Neural progenitor cell (in vitro differentiated cells): Measurements from ENCODE around the gene ZDHHC6. TPM values are rescaled to one million over a fixed set of nuclear protein-coding genes. Genes with fewer than 3 reads are reported as not detected.

Source experiments
- DNase-seq: peaks from one replicate; pipeline ENCODE4 v3.0.0-alpha.2; 2016; ENCODE audit warnings: low spot score
- H2AFZ ChIP-seq: fragments of 200-600 bp; sonication (generic); replicated peaks from 2 replicates; pipeline ENCODE4 v1.6.1; 2016; ENCODE audit warnings: antibody characterized with exemption
- H3F3A ChIP-seq: fragments of 200-600 bp; sonication (generic); 2 replicates; pipeline ENCODE4 v1.6.1; 2016; ENCODE audit warnings: antibody characterized with exemption, low read depth
- H3K27ac ChIP-seq: fragments of 200-600 bp; sonication (generic); 2 replicates; pipeline ENCODE4 v1.5.1; 2016; ENCODE audit warnings: mild to moderate bottlenecking
- H3K27me3 ChIP-seq: fragments of 200-600 bp; sonication (generic); 2 replicates; pipeline ENCODE4 v1.6.1; 2016; ENCODE audit warnings: mild to moderate bottlenecking, moderate library complexity
- H3K36me3 ChIP-seq: fragments of 200-600 bp; sonication (generic); 2 replicates; pipeline ENCODE4 v1.5.1; 2016
- H3K4me1 ChIP-seq: fragments of 200-600 bp; sonication (generic); 2 replicates; pipeline ENCODE4 v1.6.1; 2016; ENCODE audit warnings: mixed run types
- H3K4me2 ChIP-seq: fragments of 200-600 bp; sonication (generic); 2 replicates; pipeline ENCODE4 v1.6.1; 2016
- H3K4me3 ChIP-seq: fragments of 200-600 bp; sonication (generic); 2 replicates; pipeline ENCODE4 v1.5.1; 2016
- H3K79me2 ChIP-seq: fragments of 200-600 bp; sonication (generic); 2 replicates; pipeline ENCODE4 v1.6.1; 2016; ENCODE audit warnings: low read depth
- H3K9ac ChIP-seq: fragments of 200-600 bp; sonication (generic); 2 replicates; pipeline ENCODE4 v1.6.1; 2016
- H3K9me3 ChIP-seq: fragments of 200-600 bp; sonication (generic); 2 replicates; pipeline ENCODE4 v1.5.1; 2016; ENCODE audit warnings: low read depth
- H4K20me1 ChIP-seq: fragments of 200-600 bp; sonication (generic); 2 replicates; pipeline ENCODE4 v1.6.1; 2016; ENCODE audit warnings: low read depth
- H3K27ac Mint-ChIP-seq: 3 replicates; pipeline ENCODE4 v1.8.0; 2021; ENCODE audit warnings: mixed read lengths
- H3K27me3 Mint-ChIP-seq: 2 replicates; pipeline ENCODE4 v1.8.0; 2022; ENCODE audit warnings: low read depth, mild to moderate bottlenecking, inconsistent platforms, moderate library complexity, mixed read lengths; ENCODE audit not compliant: insufficient read depth
- H3K36me3 Mint-ChIP-seq: 3 replicates; pipeline ENCODE4 v1.8.0; 2021; ENCODE audit warnings: mixed read lengths
- H3K4me1 Mint-ChIP-seq: 3 replicates; pipeline ENCODE4 v1.8.0; 2021; ENCODE audit warnings: mixed read lengths
- H3K4me3 Mint-ChIP-seq: 3 replicates; pipeline ENCODE4 v1.8.0; 2021; ENCODE audit warnings: mild to moderate bottlenecking, moderate library complexity, mixed read lengths
- H3K9me3 Mint-ChIP-seq: 3 replicates; pipeline ENCODE4 v1.8.0; 2020; ENCODE audit warnings: mixed read lengths
- EZH2 ChIP-seq: fragments of 200-600 bp; sonication (generic); IDR thresholded peaks from 2 replicates; pipeline ENCODE4 v1.6.1; 2017; ENCODE audit warnings: antibody characterized with exemption, mild to moderate bottlenecking, moderate library complexity
- EZH2phosphoT487 ChIP-seq: fragments of 200-600 bp; sonication (generic); IDR thresholded peaks from 2 replicates; pipeline ENCODE4 v1.6.1; 2017; ENCODE audit warnings: antibody characterized with exemption
- total RNA-seq: library from RNA; depleted of rRNA; stranded (reverse); fragments of >200 nt; gene quantifications from 2 replicates; pipeline ENCODE4 v1.2.3, GENCODE V29; 2015; ENCODE audit warnings: low replicate concordance
- TF ChIP-seq, protein P1 (sequence below): fragments of 200-600 bp; sonication (generic); IDR thresholded peaks from 2 replicates; pipeline ENCODE4 v1.5.1; 2017; ENCODE audit warnings: antibody characterized with exemption, mild to moderate bottlenecking

ZDHHC6 gene
- total RNA-seq, 1 donor from 2014 or later = 37.7 TPM

DNA sequence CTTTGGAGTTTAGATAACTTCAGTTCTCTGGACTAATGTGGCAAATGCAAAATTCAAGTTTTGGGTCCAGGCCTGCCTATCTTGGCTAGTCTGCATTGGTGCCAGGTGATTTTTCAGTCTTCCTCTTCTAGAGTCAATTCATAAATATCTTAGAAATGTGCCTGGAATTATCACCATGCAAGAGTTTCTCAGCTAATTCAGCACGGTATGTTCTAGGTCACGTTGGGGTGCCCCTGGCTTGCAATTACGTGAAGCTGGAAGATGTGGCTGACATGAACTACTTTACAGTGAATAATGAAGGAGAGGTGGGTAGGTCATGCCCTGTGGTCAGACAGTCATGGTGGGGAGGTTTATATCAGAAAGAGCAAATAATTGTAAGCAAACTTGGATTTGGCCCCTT, 25.0 kb downstream of the ZDHHC6 start:
- no peak for DNase-seq
- no peak overlapping the region for H2AFZ ChIP-seq
- Mint-ChIP-seq H3K36me3 (no peaks in the 10 kb centered on the region), H3K4me1 (no peaks in the 10 kb centered on the region), H3K27ac (no peak overlapping the region), H3K9me3 (no peaks in the 10 kb centered on the region), H3K4me3 (no peak overlapping the region), H3K27me3 (peaks cover 5% of the 10 kb centered on the region)
- H3K36me3 ChIP-seq = no peaks in the 10 kb centered on the region
- TF ChIP-seq EZH2 (no peak), EZH2phosphoT487 (no peak)
- TF ChIP-seq, protein P1, sequence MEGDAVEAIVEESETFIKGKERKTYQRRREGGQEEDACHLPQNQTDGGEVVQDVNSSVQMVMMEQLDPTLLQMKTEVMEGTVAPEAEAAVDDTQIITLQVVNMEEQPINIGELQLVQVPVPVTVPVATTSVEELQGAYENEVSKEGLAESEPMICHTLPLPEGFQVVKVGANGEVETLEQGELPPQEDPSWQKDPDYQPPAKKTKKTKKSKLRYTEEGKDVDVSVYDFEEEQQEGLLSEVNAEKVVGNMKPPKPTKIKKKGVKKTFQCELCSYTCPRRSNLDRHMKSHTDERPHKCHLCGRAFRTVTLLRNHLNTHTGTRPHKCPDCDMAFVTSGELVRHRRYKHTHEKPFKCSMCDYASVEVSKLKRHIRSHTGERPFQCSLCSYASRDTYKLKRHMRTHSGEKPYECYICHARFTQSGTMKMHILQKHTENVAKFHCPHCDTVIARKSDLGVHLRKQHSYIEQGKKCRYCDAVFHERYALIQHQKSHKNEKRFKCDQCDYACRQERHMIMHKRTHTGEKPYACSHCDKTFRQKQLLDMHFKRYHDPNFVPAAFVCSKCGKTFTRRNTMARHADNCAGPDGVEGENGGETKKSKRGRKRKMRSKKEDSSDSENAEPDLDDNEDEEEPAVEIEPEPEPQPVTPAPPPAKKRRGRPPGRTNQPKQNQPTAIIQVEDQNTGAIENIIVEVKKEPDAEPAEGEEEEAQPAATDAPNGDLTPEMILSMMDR = no peak
- H3K4me3 ChIP-seq = no peak overlapping the region
- peaks cover 14% of the 10 kb centered on the region for H3K4me1 ChIP-seq
- no peaks in the 10 kb centered on the region for H3K9me3 ChIP-seq
- H4K20me1 ChIP-seq = no peaks in the 10 kb centered on the region
- H3K79me2 ChIP-seq = no peaks in the 10 kb centered on the region
- H3K4me2 ChIP-seq = no peak overlapping the region
- H3K27ac ChIP-seq = no peak overlapping the region
- H3K9ac ChIP-seq = no peak overlapping the region
- no peaks in the 10 kb centered on the region for H3F3A ChIP-seq
- no peaks in the 10 kb centered on the region for H3K27me3 ChIP-seq

DNA sequence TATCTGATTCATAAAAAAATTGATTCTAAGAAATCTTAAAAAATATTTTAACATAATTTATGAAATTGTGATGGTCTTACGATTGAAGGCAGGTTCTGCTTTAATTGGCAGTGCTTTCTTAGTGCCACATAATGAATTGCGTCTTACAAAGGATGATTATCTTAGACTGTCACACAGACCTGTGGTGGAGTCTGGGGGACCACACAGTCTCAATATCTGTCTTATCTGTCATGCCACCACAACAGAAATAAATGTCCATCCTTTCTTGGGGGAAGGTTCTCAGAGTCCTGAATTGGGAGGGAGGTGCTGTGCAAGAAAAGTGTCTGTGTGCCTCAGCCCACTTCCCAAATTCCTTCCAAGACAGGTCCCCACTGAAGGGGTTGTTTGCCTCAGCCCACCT, 34.0 kb downstream of the ZDHHC6 start:
- no peaks in the 10 kb centered on the region for H3K36me3 Mint-ChIP-seq
- H3K27ac ChIP-seq = no peak overlapping the region
- H3K36me3 ChIP-seq = no peaks in the 10 kb centered on the region
- no peak overlapping the region for H3K27ac Mint-ChIP-seq
- no peak overlapping the region for H3K4me3 ChIP-seq
- H3K4me1 Mint-ChIP-seq = no peaks in the 10 kb centered on the region
- no peaks in the 10 kb centered on the region for H3K79me2 ChIP-seq
- no peaks in the 10 kb centered on the region for H3K9me3 Mint-ChIP-seq
- H3K27me3 ChIP-seq = no peaks in the 10 kb centered on the region
- peaks cover 4% of the 10 kb centered on the region for H3K27me3 Mint-ChIP-seq
- no peaks in the 10 kb centered on the region for H4K20me1 ChIP-seq
- no peak overlapping the region for H2AFZ ChIP-seq
- H3K9me3 ChIP-seq = no peaks in the 10 kb centered on the region
- H3K4me3 Mint-ChIP-seq = no peak overlapping the region
- TF ChIP-seq EZH2 (no peak), EZH2phosphoT487 (no peak)
- TF ChIP-seq, protein P1 = no peak
- H3K9ac ChIP-seq = no peak overlapping the region
- no peak for DNase-seq
- H3F3A ChIP-seq = no peaks in the 10 kb centered on the region
- H3K4me1 ChIP-seq = no peaks in the 10 kb centered on the region
- H3K4me2 ChIP-seq = no peak overlapping the region

DNA sequence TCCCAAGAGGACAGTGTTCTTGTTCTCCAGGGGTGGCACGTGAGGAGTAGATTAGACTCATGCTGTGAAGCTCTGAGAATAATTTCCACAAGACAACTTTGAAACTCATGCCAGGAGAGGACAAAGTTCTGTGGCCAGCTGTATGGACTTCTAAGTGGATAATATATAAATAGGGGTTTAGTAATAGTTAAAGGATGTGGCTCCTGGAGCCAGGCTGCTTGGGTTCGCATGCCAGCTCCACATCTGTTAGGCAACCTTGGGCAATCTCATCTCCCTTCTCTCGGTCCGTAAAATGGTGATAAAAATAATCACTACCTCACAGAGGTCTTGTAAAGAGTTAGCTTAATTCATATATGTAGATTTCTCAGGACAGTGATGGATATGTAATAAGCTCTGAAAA, 37.0 kb downstream of the ZDHHC6 start:
- no peaks in the 10 kb centered on the region for H3K4me1 ChIP-seq
- no peaks in the 10 kb centered on the region for H3K79me2 ChIP-seq
- H3K27me3 Mint-ChIP-seq = peaks cover 4% of the 10 kb centered on the region
- no peaks in the 10 kb centered on the region for H3K36me3 ChIP-seq
- H3K27ac Mint-ChIP-seq = no peak overlapping the region
- H2AFZ ChIP-seq = no peak overlapping the region
- H3K27me3 ChIP-seq = no peaks in the 10 kb centered on the region
- TF ChIP-seq EZH2 = no peak
- TF ChIP-seq, protein P1 = no peak
- no peak for TF ChIP-seq EZH2phosphoT487
- no peaks in the 10 kb centered on the region for H3K9me3 Mint-ChIP-seq
- H3K4me1 Mint-ChIP-seq = no peaks in the 10 kb centered on the region
- DNase-seq = no peak
- H3K4me3 Mint-ChIP-seq = no peak overlapping the region
- no peaks in the 10 kb centered on the region for H3F3A ChIP-seq
- no peak overlapping the region for H3K27ac ChIP-seq
- H3K9ac ChIP-seq = no peak overlapping the region
- no peaks in the 10 kb centered on the region for H3K36me3 Mint-ChIP-seq
- no peaks in the 10 kb centered on the region for H4K20me1 ChIP-seq
- H3K4me2 ChIP-seq = no peak overlapping the region
- H3K9me3 ChIP-seq = no peaks in the 10 kb centered on the region
- no peak overlapping the region for H3K4me3 ChIP-seq

DNA sequence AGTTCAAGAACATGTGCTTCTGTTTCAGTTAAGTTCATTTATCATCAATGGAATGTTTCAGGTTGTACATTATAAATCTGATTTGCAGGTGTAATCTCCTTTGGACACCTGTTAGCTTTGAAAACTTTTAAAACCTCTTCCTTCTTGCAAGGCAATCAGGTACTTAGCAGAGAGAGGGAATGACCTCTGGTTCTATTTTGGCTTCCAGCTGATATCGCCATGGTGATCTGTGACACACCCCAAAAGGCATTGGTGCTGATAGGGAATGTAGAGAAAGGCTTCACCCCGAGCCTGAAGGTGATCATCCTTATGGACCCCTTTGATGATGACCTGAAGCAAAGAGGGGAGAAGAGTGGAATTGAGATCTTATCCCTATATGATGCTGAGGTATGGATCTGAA, 37.4 kb downstream of the ZDHHC6 start:
- H3K4me3 Mint-ChIP-seq = no peak overlapping the region
- no peak for TF ChIP-seq EZH2phosphoT487
- no peak for TF ChIP-seq EZH2
- TF ChIP-seq, protein P1 = no peak
- DNase-seq = no peak
- Histone ChIP-seq H3K36me3 (no peaks in the 10 kb centered on the region), H3K4me3 (no peak overlapping the region), H2AFZ (no peak overlapping the region), H3K9ac (no peak overlapping the region), H3K4me2 (no peak overlapping the region), H3K27ac (no peak overlapping the region), H3K27me3 (no peaks in the 10 kb centered on the region), H4K20me1 (no peaks in the 10 kb centered on the region), H3F3A (no peaks in the 10 kb centered on the region), H3K79me2 (no peaks in the 10 kb centered on the region), H3K4me1 (no peaks in the 10 kb centered on the region), H3K9me3 (no peaks in the 10 kb centered on the region)
- H3K4me1 Mint-ChIP-seq = no peaks in the 10 kb centered on the region
- H3K27me3 Mint-ChIP-seq = peaks cover 4% of the 10 kb centered on the region
- H3K36me3 Mint-ChIP-seq = no peaks in the 10 kb centered on the region
- H3K27ac Mint-ChIP-seq = no peak overlapping the region
- H3K9me3 Mint-ChIP-seq = no peaks in the 10 kb centered on the region
